ENCODE data around the gene MLLT3.
A peak's percentile ranks its signal among the peaks of the same experiment; 100 is the strongest.

Gene MLLT3

GRCh38 chr9:20407013-20407412 is 215.3 kb downstream of the MLLT3 start:
- no peak for DNase-seq

- no peak for DNase-seq
Measured at GRCh38 chr9:20406344-20406743, 216.0 kb downstream of the MLLT3 start.

- DNase-seq, result no peak
Measured at GRCh38 chr9:20405616-20406015, 216.7 kb downstream of the MLLT3 start.

- DNase-seq, result no peak
Measured at GRCh38 chr9:20405078-20405477, 217.2 kb downstream of the MLLT3 start.

GRCh38 chr9:20404192-20404813 is 218.0 kb downstream of the MLLT3 start:
- DNase-seq, result no peak

GRCh38 chr9:20403346-20403745 is 219.0 kb downstream of the MLLT3 start:
- DNase-seq, result no peak

- no peak for DNase-seq
Measured at GRCh38 chr9:20402273-20402875, 219.9 kb downstream of the MLLT3 start.

- peak; percentile 71 for DNase-seq
Measured at GRCh38 chr9:20398536-20399338, 223.6 kb downstream of the MLLT3 start.

- DNase-seq, result no peak
Measured at GRCh38 chr9:20397348-20397747, 225.0 kb downstream of the MLLT3 start.

- no peak for DNase-seq
Measured at GRCh38 chr9:20396509-20396908, 225.8 kb downstream of the MLLT3 start.

GRCh38 chr9:20395651-20396050 is 226.6 kb downstream of the MLLT3 start:
- DNase-seq, result no peak

GRCh38 chr9:20394969-20395368 is 227.3 kb downstream of the MLLT3 start:
- no peak for DNase-seq

GRCh38 chr9:20391208-20391607 is 231.1 kb downstream of the MLLT3 start:
- DNase-seq, result no peak

- DNase-seq, result no peak
Measured at GRCh38 chr9:20390400-20390799, 231.9 kb downstream of the MLLT3 start.

- DNase-seq, result no peak
Measured at GRCh38 chr9:20387062-20387461, 235.2 kb downstream of the MLLT3 start.

GRCh38 chr9:20384642-20385041 is 237.7 kb downstream of the MLLT3 start:
- DNase-seq, result no peak

GRCh38 chr9:20382460-20383071 is 239.7 kb downstream of the MLLT3 start:
- DNase-seq, result peak; percentile 40

- DNase-seq, result no peak
Measured at GRCh38 chr9:20380546-20380945, 241.8 kb downstream of the MLLT3 start.

GRCh38 chr9:20379804-20380225 is 242.5 kb downstream of the MLLT3 start:
- no peak for DNase-seq

GRCh38 chr9:20378851-20379250 is 243.4 kb downstream of the MLLT3 start:
- DNase-seq, result no peak

- DNase-seq, result no peak
Measured at GRCh38 chr9:20377790-20378189, 244.5 kb downstream of the MLLT3 start.

- no peak for DNase-seq
Measured at GRCh38 chr9:20376731-20377375, 245.4 kb downstream of the MLLT3 start.

GRCh38 chr9:20376042-20376441 is 246.3 kb downstream of the MLLT3 start:
- no peak for DNase-seq

Data from KG1 (cell line).